DMS153 treated with DMSO at 0.1 percent for 48 hours (cell line): ENCODE data around the gene IP6K1.
"Not testable (repeated sequence)": the region's sequence is repeated elsewhere in the genome, so short reads cannot be mapped to it uniquely, and the experiment has no call there.

ENCODE experiments used
- DNase-seq: peaks from one replicate; lab custom pipeline; 2025; ENCODE audit not compliant: unreplicated experiment; lab: John Stamatoyannopoulos, UW

IP6K1 gene

GRCh38 chr3:49786357-49787181 is at the start of gene IP6K1:
IP6K1 (minus strand) TSS chr3:49786542; CDS start chr3:49748040, 38,502 bp downstream.
- peak; percentile 76 for DNase-seq

GRCh38 chr3:49831341-49831740 is 45.0 kb upstream of the IP6K1 start:
- DNase-seq = no peak

- no peak for DNase-seq
Observed at GRCh38 chr3:49826016-49826415, 39.7 kb upstream of the IP6K1 start.

DNA sequence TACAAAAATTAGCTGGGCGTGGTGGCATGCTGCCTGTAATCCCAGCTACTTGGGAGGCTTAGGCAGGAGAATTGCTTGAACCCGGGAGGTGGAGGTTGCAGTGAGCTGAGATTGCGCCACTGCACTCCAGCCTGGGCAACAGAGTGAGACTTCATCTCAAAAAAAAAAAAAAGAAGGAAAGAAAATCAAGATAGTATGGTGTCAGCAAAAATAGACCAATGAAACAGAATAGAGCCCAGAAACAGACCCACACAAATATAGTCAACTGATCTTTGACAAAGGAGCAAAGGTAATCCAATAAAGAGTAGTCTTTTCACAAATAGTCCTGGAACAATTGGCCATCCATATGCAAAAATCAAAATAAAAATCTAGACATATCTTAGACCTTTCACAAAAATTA is 36.8 kb upstream of the IP6K1 start:
- DNase-seq = not testable (repeated sequence)

DNA sequence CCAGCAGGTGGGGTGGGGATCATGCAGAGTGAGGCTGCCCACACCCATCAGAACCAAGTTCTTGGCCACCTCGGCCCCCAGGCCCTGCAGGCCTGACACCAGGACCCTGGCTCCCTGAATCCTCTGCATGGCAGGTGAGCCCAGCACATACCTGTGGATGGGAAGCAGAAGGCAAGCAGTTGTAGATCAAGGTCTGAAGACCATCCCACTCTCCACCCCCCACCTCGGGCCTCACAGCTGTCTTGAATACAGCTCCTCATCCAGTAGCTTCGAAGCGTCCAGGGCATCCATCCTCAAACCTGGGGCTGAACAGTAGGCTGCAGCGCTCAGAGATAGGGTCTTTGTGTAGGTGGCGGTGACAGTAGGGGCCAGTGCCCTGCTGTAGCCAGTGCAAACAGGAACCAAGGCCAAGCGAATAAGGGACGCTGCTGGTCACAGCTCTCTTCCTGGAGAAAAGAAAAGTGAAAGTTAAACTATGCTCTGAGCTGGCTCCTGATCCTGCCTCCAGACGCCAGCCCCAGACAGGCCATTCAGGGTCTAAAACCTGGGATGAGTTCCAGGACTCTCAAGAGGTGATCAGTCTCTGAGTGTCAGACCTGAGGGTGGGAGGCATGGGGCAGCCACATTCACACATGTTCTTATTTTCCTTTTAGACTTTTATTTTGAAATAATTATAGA is 27.3 kb upstream of the IP6K1 start, which contains the start of gene UBA7:
UBA7 (minus strand) TSS at position 457 of the 678 bp plus-strand sequence; CDS start at position 291, 166 bp downstream.
- no peak for DNase-seq

DNA sequence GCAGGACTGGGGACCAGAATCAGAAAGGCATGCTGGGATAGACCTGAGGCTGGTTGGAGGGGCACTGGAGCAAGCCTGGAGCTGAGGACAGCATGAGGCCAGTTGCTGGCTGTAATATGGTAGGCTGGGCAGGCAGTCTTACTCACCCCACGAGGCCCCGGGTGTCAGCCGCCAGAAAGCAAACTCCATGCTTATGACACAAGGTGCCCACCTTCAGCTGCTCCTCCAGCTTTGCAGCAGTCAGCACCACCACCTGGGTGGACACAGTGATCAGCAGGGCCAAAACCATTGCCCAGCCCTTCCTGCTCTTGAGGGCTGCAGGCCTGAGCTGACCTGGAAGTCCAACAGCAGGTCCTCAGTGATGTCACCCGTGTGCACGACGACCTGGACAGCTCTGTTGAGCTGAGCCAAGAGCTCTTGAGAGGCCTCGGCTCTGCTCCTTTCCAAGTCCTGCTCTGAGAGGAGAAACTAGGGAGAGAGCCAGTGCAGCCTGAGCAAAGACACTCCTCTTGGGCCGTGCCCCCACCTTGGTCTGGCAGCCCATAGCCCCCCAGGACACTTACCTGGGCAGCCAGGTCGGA is 26.7 kb upstream of the IP6K1 start:
- no peak for DNase-seq

DNA sequence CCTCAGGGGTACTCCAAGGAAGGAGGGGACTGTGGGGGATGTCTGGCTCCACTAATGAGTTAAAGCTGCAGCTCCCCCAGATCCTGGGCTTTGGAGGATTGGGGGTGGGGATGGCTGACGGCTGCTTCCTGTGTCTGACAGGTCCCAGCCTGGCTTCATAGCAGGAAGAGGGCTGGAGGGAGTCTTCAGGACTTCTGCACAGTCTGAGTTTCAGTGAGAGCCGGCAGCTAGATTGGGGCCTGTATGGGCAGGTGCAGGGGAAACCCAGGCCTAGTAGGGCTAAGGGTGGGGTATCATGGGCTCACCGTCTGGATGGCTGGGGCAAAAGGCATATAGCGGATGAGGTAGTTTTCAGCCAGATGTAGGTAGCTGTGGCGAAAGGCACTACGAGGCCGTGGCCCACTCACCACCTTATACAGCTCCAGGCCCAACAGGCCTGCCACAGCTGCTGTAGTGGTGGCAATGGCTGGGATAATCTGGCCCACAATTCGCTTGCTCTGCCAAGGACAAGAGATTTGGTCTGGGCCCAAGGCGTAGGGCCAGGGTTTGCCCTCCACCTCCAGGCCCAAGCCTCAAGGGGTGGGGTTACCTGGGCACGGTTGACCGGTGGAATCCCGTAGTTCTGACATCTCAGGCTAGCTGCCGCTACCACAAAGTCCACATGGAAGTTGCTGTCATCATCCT is 21.2 kb upstream of the IP6K1 start:
- DNase-seq = no peak

- no peak for DNase-seq
Observed at GRCh38 chr3:49806850-49807249, 20.5 kb upstream of the IP6K1 start.

GRCh38 chr3:49805897-49806701 is 19.8 kb upstream of the IP6K1 start:
- no peak for DNase-seq

- no peak for DNase-seq
Observed at GRCh38 chr3:49805367-49805782, 19.0 kb upstream of the IP6K1 start.

DNA sequence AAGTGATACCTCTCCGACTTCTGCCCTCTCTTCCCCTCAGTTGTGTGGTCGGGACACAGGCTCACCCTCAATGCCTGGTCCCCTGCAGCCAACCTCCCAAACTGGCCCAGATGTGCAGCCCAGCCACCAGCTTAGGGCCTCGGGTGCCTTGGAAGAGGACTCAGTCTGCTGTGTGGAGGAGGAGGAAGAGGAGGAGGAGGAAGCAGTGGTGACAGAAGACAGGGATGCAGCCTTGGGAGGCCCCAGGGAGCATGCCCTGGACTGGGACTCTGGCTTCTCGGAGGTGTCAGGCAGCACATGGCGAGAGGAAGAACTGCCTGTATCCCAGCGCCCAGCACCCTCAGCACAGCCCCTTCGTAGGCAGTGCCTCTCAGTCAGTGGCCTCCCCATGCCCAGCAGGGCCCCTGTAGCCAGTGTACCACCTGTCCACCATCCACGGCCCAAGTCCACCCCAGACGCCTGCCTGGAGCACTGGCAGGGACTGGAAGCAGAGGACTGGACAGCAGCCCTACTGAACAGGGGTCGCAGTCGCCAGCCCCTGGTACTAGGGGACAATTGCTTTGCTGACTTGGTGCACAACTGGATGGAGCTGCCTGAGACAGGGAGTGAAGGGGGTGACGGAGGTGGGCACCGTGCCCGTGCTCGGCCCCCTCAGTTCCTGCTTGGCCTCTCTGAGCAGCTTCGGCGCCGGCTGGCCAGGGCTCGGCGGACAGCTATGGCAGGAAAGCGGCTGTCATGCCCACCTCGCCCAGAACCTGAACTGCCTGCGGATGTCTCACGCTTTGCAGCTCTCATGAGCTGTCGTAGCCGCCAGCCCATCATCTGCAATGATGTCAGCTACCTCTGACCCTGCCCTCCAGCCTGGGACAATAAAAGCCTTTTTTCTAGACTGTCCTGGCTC is 18.0 kb upstream of the IP6K1 start:
- DNase-seq = no peak

GRCh38 chr3:49803465-49804140 is 17.3 kb upstream of the IP6K1 start:
- no peak for DNase-seq

- DNase-seq = peak; percentile 46
Observed at GRCh38 chr3:49802719-49803464, 16.6 kb upstream of the IP6K1 start, which contains the start of gene INKA1. INKA1 (plus strand) TSS chr3:49803261; CDS start chr3:49803393, 132 bp downstream.

- DNase-seq = no peak
Observed at GRCh38 chr3:49801160-49801559, 14.8 kb upstream of the IP6K1 start.

- no peak for DNase-seq
Observed at GRCh38 chr3:49799761-49800160, 13.4 kb upstream of the IP6K1 start, which contains the start of gene CDHR4. CDHR4 (minus strand) TSS chr3:49799873; CDS start chr3:49799812, 61 bp downstream.

DNA sequence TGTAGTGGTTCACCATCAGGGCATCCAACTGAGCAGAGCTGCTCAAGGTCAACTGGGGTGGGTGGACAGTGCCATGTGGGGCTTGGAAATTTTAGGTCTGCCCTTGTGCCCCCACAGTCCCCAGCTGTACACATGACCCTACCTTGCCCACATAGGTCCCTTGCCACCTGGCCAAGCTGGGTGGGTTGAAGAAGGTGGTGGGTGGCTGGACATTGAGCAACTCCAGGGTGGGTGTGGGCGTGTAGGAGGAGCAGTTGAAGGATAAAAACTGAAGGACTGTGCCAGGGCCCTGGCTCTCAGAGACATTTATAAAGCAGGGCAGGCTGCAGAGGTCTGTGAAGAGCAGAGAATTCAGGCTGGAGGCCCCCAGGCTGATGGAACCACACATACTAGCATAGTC is 12.8 kb upstream of the IP6K1 start:
- DNase-seq = no peak

GRCh38 chr3:49794926-49795905 is 8.9 kb upstream of the IP6K1 start:
- DNase-seq = no peak
